Astrocyte of the spinal cord (primary cell): ENCODE measurements around the gene CUBN.

Experiments used
- DNase-seq: peaks from one replicate; pipeline ENCODE4 v3.0.0; 2011; ENCODE audit warnings: low read depth, low spot score
- H3K4me3 ChIP-seq: 2 replicates; pipeline ENCODE4 v1.5.1; 2011; ENCODE audit warnings: low read depth, mild to moderate bottlenecking, low read length, moderate library complexity
- CTCF ChIP-seq: IDR thresholded peaks from 2 replicates; pipeline ENCODE4 v1.5.1; 2012; ENCODE audit warnings: low read depth, mild to moderate bottlenecking, low read length, inconsistent platforms
- in situ Hi-C: cut with HindIII; loops from 2 replicates; pipeline ENCODE4 v1.10.0; 2017; ENCODE audit warnings: low sequenced_read_pairs

Gene CUBN

DNA sequence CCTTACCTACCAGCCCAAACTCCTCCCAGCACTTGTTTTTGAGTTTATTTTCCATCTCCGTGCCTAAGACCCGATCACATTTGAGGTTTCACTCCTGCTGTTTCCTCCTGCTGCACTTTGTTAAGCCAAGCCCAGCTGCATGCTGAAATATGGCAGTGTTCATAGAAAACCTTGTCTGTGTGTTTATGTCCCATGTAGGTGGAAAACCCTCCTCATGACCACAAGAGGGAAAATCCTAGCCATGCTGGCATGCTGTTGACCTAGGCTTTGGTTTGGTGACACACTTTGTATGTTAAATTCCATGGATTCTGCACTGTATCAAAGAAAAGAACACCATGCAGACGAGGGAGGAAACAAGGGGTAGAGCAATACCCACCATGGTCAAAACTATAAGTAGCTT, 154.4 kb downstream of the CUBN start:
- no peak overlapping the region for H3K4me3 ChIP-seq
- no peak for TF ChIP-seq CTCF
- DNase-seq = peak; percentile 60

DNA sequence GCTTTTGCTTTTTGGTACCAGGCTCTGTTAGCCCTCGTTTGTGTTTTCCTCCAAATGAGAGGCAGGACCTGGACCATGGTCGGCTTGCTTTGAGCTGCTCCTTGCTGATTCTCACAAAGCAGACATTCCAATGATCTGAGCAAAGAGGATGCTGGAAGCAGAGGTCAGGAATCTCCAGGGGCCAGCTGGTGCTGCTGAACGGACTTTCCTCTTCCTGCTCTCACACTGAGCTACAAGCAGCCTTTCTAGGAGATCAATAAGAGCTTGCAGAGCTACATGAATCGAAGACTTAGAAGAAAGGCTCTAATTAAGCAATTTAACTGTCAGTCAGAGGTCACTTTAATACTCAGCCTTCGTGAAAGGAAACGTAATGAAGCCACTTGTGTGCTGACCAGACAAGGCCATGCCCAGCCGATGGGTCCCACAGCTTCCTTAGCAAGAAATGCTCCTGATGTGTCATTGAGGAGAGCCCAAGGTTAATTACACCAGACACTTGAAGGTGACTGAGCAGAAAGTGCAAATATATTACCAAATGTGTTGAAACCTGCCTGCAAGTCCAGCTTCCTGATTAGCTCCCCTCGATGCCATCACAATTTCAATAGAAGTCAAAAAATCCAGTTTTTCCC, 161.1 kb downstream of the CUBN start:
- TF ChIP-seq CTCF = no peak
- no peak overlapping the region for H3K4me3 ChIP-seq
- peak; percentile 94 for DNase-seq
- in situ Hi-C loops = no loop called here

More for the DNA sequence above, 154.4 kb downstream of the CUBN start:
- in situ Hi-C loops = no loop called here

DNA sequence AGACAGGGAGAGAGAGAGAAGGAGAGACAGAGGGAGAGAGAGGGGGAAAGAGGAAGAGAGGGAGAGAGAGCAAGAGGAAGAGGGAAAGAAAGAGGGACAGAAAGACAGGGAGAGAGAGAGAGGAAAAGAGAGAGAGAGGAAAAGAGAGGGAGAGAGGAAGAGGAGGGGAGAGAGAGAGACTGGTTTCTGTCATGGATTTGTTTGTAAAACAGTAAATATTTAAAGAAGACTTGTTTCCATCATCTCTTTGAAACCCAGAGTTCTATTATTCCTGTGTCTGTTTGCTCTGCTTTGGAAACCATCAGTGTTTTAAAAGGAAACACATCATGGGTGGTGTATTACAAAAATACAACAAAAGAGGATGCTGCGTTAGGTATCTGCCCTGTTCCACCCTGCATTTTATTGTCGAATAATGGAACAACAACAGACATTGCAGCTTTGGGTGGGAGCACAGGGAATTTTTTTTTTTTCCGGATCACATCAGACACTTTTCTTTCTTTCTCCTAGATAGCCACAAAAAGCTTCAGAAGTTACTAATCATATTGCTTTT, 161.7 kb downstream of the CUBN start:
- H3K4me3 ChIP-seq = no peak overlapping the region
- TF ChIP-seq CTCF = no peak
- in situ Hi-C loops = no loop called here
- DNase-seq = no peak

- in situ Hi-C loops = no loop called here
Measured at GRCh38 chr10:16966991-16967865, 162.4 kb downstream of the CUBN start.

GRCh38 chr10:16965740-16966447, 163.7 kb downstream of the CUBN start:
- no peak overlapping the region for H3K4me3 ChIP-seq
- TF ChIP-seq CTCF = no peak
- DNase-seq = peak; percentile 99
- in situ Hi-C loops = no loop called here

More at GRCh38 chr10:16966991-16967865, 162.4 kb downstream of the CUBN start:
- no peak overlapping the region for H3K4me3 ChIP-seq
- TF ChIP-seq CTCF = no peak
- DNase-seq = peak; percentile 88

DNA sequence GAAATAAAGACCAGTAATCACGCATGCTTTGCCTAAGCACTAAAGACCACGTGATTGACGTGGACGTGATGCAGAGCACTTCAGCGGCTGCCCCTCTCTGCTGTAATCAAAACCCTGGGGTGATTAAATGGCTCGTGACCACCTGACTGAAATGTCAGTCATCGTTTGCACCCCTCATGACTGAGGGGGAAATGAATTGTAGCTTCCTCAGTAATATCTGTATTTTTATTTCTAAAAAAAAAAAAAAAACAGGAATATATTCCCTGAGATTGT, 164.3 kb downstream of the CUBN start:
- no peak for DNase-seq
- H3K4me3 ChIP-seq = no peak overlapping the region
- TF ChIP-seq CTCF = no peak
- in situ Hi-C loops = no loop called here
